Measurements from ENCODE around the gene PBX4.

DNA sequence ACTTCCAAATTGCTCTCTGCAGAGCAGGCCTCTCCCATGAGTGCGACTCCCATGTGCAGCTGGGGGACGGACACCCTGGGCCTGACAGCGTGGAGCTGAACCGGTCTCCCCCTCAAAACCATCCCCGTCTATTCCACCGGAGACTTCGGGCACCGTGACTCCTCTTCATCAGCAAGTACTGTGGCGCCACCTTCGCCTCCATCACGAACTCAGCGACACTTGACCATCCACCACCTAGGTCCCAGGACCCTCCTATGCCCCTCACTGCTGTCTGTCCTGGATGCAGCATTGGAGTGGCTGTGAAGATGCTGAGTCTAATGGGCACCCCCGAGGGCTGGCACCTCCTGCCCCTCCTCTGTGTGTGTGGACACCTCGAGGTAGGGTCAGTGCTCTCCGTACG, 59.9 kb downstream of the PBX4 start:
- TF ChIP-seq POLR2A (IDR thresholded peaks at IDR 0.05; ENCODE audit: low read length) (no peak), GATA1 (IDR thresholded peaks at IDR 0.05; ENCODE audit: low read depth, low read length) (no peak)
